SK-N-SH (cell line): ENCODE results near the gene MAN1A2. TPM values are rescaled to one million over a fixed set of nuclear protein-coding genes. Genes with fewer than 3 reads are reported as not detected.

Source experiments
- CTCF ChIA-PET: fragments of 300-600, 350-600 bp; formaldehyde crosslinking; extraction: SDS; loops from one replicate; lab custom pipeline; 2021; lab: Yijun Ruan, JAX
- POLR2A ChIA-PET: fragments of 350-600 bp; sonication (Branson Sonifier 250); formaldehyde crosslinking; extraction: SDS; loops from one replicate; lab custom pipeline; 2020; ENCODE audit warnings: antibody characterized with exemption, inconsistent platforms; lab: Yijun Ruan, JAX
- DNase-seq: peaks from one replicate; pipeline ENCODE4 v3.0.0; 2012
- H2AFZ ChIP-seq: fragments of 200-600 bp; sonication (generic); 2 replicates; pipeline ENCODE4 v1.8.1; 2016; ENCODE audit warnings: antibody characterized with exemption, mild to moderate bottlenecking, low read depth
- H3F3A ChIP-seq: fragments of 200-600 bp; sonication (generic); replicated peaks from 2 replicates; pipeline ENCODE3; 2016; ENCODE audit warnings: antibody characterized with exemption, mild to moderate bottlenecking; ENCODE audit not compliant: insufficient read depth
- H3K27ac ChIP-seq, 2 experiments: fragments of 200-500 bp in 1 of 2; fragments of 200-600 bp in 1 of 2; sonication (Bioruptor generic) in 1 of 2; sonication (generic), shearing (Covaris generic) in 1 of 2; 2 replicates each; pipeline versions ENCODE4 v1.5.1 to v1.6.1; 2014 to 2016; ENCODE audit warnings: low read depth in 2 of 2, inconsistent platforms in 1 of 2, low read length in 1 of 2, mild to moderate bottlenecking in 1 of 2, mixed read lengths in 1 of 2
- H3K27me3 ChIP-seq: fragments of 200-600 bp; sonication (generic), shearing (Covaris generic); 2 replicates; pipeline ENCODE4 v1.6.1; 2016; ENCODE audit warnings: mixed run types; ENCODE audit not compliant: insufficient read depth
- H3K36me3 ChIP-seq, 2 experiments: fragments of 200-500 bp in 1 of 2; fragments of 200-600 bp in 1 of 2; sonication (Bioruptor generic) in 1 of 2; sonication (generic) in 1 of 2; replicated peaks in 1 of 2; 2 replicates each; pipeline versions ENCODE3 to v1.5.1; 2014 to 2016; ENCODE audit warnings: low read length in 1 of 2, mild to moderate bottlenecking in 1 of 2; ENCODE audit not compliant: insufficient read depth in 2 of 2, control insufficient read depth in 1 of 2
- H3K4me1 ChIP-seq, 2 experiments: fragments of 200-500 bp in 1 of 2; fragments of 200-600 bp in 1 of 2; sonication (Bioruptor generic) in 1 of 2; sonication (generic), shearing (Covaris generic) in 1 of 2; 2 replicates each; pipeline versions ENCODE4 v1.5.1 to v1.6.1; 2014 to 2016; ENCODE audit warnings: low read depth in 1 of 2, low read length in 1 of 2, mixed run types in 1 of 2; ENCODE audit not compliant: insufficient read depth in 2 of 2, control insufficient read depth in 1 of 2
- H3K4me2 ChIP-seq: fragments of 200-600 bp; sonication (generic), shearing (Covaris generic); 2 replicates; pipeline ENCODE4 v1.6.1; 2017; ENCODE audit warnings: mixed run types
- H3K4me3 ChIP-seq, 2 experiments: fragments of 200-500 bp in 1 of 2; fragments of 200-600 bp in 1 of 2; sonication (Bioruptor generic) in 1 of 2; sonication (generic), shearing (Covaris generic) in 1 of 2; 2 replicates each; pipeline versions ENCODE4 v1.5.1 to v1.8.1; 2014 to 2016; ENCODE audit warnings: low read depth in 2 of 2, inconsistent platforms in 1 of 2, low read length in 1 of 2, mild to moderate bottlenecking in 1 of 2, mixed read lengths in 1 of 2, moderate library complexity in 1 of 2
- H3K79me2 ChIP-seq: fragments of 200-600 bp; sonication (generic); 2 replicates; pipeline ENCODE4 v1.8.1; 2017; ENCODE audit warnings: mild to moderate bottlenecking; ENCODE audit not compliant: insufficient read depth
- H3K9ac ChIP-seq: fragments of 200-600 bp; sonication (generic); 2 replicates; pipeline ENCODE4 v1.6.1; 2017; ENCODE audit warnings: mixed run types
- H3K9me2 ChIP-seq: fragments of 200-600 bp; sonication (generic); 2 replicates; pipeline ENCODE4 v1.6.1; 2017; ENCODE audit warnings: mixed run types
- H3K9me3 ChIP-seq: fragments of 200-600 bp; sonication (generic); 2 replicates; pipeline ENCODE4 v1.6.1; 2017; ENCODE audit warnings: mixed run types, mild to moderate bottlenecking, moderate library complexity
- H4K20me1 ChIP-seq: fragments of 200-600 bp; sonication (generic); 2 replicates; pipeline ENCODE4 v1.6.1; 2017; ENCODE audit warnings: mild to moderate bottlenecking, mixed run types; ENCODE audit not compliant: insufficient read depth
- ELF1 ChIP-seq: IDR thresholded peaks from 2 replicates; pipeline ENCODE4 v1.4.0; 2012
- EZH2phosphoT487 ChIP-seq: fragments of 200-600 bp; sonication (generic); IDR thresholded peaks from 2 replicates; pipeline ENCODE4 v1.6.1; 2017; ENCODE audit warnings: low read depth, mixed run types, mild to moderate bottlenecking, antibody characterized with exemption, moderate library complexity, borderline replicate concordance
- FOXM1 ChIP-seq: IDR thresholded peaks from 2 replicates; pipeline ENCODE4 v1.4.0; 2012; ENCODE audit warnings: low read depth, mild to moderate bottlenecking
- GABPA ChIP-seq: IDR thresholded peaks from 2 replicates; pipeline ENCODE4 v1.4.0; 2012; ENCODE audit warnings: low read depth, mild to moderate bottlenecking
- JUND ChIP-seq: IDR thresholded peaks from 2 replicates; pipeline ENCODE4 v1.4.0; 2012
- MAX ChIP-seq: IDR thresholded peaks from 2 replicates; pipeline ENCODE4 v1.4.0; 2012; ENCODE audit warnings: low read depth
- NFIC ChIP-seq: IDR thresholded peaks from 2 replicates; pipeline ENCODE4 v1.4.0; 2012; ENCODE audit warnings: borderline replicate concordance
- RAD21 ChIP-seq: IDR thresholded peaks from 2 replicates; pipeline ENCODE4 v1.6.1; 2012; ENCODE audit warnings: mild to moderate bottlenecking, low read length
- REST ChIP-seq: IDR thresholded peaks from 2 replicates; pipeline ENCODE4 v1.6.1; 2012; ENCODE audit warnings: mild to moderate bottlenecking, low read depth, low read length, moderate library complexity
- SIN3A ChIP-seq: IDR thresholded peaks from 2 replicates; pipeline ENCODE4 v1.6.1; 2012; ENCODE audit warnings: low read depth, mild to moderate bottlenecking, low read length, moderate library complexity, borderline replicate concordance
- TCF12 ChIP-seq: IDR thresholded peaks from 2 replicates; pipeline ENCODE4 v1.4.0; 2012
- USF1 ChIP-seq: IDR thresholded peaks from 2 replicates; pipeline ENCODE4 v1.4.0; 2012; ENCODE audit warnings: low read depth, borderline replicate concordance
- YY1 ChIP-seq: IDR thresholded peaks from 2 replicates; pipeline ENCODE4 v1.4.0; 2012; ENCODE audit warnings: low read depth, mild to moderate bottlenecking
- ZBTB33 ChIP-seq: IDR thresholded peaks from 2 replicates; pipeline ENCODE4 v1.4.0; 2012; ENCODE audit warnings: low read depth, borderline replicate concordance
- WGBS: methylation state at CpG from one replicate; pipeline ENCODE4 v1.1.6; 2017; ENCODE audit warnings: low lambda C conversion rate; 5-methylcytosine and 5-hydroxymethylcytosine counted together
- polyA plus RNA-seq, 3 experiments: library from polyadenylated mRNA; depleted of rRNA; stranded (reverse); fragments of >200 nt; gene quantifications; 2 replicates each; pipeline ENCODE4 v1.2.3, GENCODE V29; 2012

Gene MAN1A2
- polyA plus RNA-seq, 1 of the 3 experiments (the other 2 are of a cell fraction): 6.0 TPM

GRCh38 chr1:117540532-117540931 is 173.3 kb downstream of the MAN1A2 start:
- POLR2A ChIA-PET: no interaction called here
- H3K27ac ChIP-seq: no peak overlapping the region
- H2AFZ ChIP-seq: no peak overlapping the region

More at GRCh38 chr1:117540532-117540931, 173.3 kb downstream of the MAN1A2 start:
- Histone ChIP-seq H3K4me2 (no peak overlapping the region), H3K4me3 (no peak overlapping the region), H3F3A (no peaks in the 10 kb centered on the region), H4K20me1 (no peaks in the 10 kb centered on the region), H3K9me2 (no peaks in the 10 kb centered on the region), H3K9me3 (no peaks in the 10 kb centered on the region), H3K79me2 (no peaks in the 10 kb centered on the region)
- no peak for DNase-seq
- CTCF ChIA-PET: interaction anchor here (3.8 to 5.5 kb wide), 2 partner anchors 28 to 214 kb away, joined by 19 to 36 read pairs; no protein-coding TSS in a partner anchor
- 79% methylated on average over 6 of the region's 6 CpGs for WGBS
- no peak for TF ChIP-seq JUND
- TF ChIP-seq NFIC: no peak
- TF ChIP-seq SIN3A: no peak
- TF ChIP-seq REST: no peak
- no peak for TF ChIP-seq USF1
- TF ChIP-seq EZH2phosphoT487: no peak
- no peak for TF ChIP-seq FOXM1
- TF ChIP-seq ELF1: no peak
- no peak for TF ChIP-seq YY1
- no peak for TF ChIP-seq TCF12
- TF ChIP-seq ZBTB33: no peak
- no peak for TF ChIP-seq MAX
- no peak for TF ChIP-seq GABPA
- no peak for TF ChIP-seq RAD21
- TF ChIP-seq, all 33 proteins: peak for 0
- Histone ChIP-seq H3K27me3 (no peaks in the 10 kb centered on the region), H3K36me3 (no peaks in the 10 kb centered on the region), H3K4me1 (peaks cover 0 to 6% of the 10 kb centered on the region in 2 experiments; a peak in 1 of 4 replicates), H3K9ac (no peak overlapping the region)
